ENCODE measurements around the gene SH3RF3. TPM values are rescaled to one million over a fixed set of nuclear protein-coding genes. Genes with fewer than 3 reads are reported as not detected.
A peak's percentile ranks its signal among the peaks of the same experiment; 100 is the strongest.

The SH3RF3 gene
- total RNA-seq, 1 donor from 2014 or later: 7.9 TPM

DNA sequence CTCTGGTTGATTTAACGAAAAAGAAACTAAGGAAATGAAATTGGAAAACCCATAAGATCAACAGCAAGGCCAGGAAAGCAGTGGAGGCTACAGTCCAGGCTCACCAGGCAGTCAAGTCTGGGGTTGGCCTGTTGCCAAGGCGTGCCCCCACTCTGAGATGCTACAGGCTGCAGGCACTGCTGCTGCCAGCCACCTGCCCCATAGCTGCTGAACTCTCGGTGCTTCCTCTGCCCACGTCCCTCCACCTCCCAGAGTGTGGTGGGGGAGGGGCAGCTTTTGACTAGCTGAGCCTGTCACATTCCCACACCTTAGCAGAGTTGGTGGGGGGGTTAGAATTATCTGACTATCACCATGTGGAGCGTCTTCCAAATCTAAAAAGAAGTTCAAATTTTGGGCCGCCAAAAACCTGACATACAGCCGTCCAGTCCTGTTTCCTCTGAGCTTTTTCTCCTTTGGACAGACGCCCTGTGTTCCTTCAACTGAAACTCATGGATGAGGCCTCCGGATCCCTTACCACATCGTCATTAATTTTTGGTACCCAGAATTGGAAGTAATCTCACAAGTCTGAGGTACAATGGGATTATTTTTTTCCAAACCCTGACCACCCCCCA is 3.9 kb upstream of the SH3RF3 start:
- Histone ChIP-seq H3K27ac (replicated peaks) (no peak overlapping the region), H3K27me3 (ENCODE audit: low read depth) (peaks cover 26% of the 10 kb centered on the region), H3K36me3 (no peaks in the 10 kb centered on the region), H3K4me1 (peaks cover 25% of the 10 kb centered on the region), H3K4me3 (no peak overlapping the region), H3K9me3 (replicated peaks) (no peaks in the 10 kb centered on the region)
- TF ChIP-seq, protein P1, sequence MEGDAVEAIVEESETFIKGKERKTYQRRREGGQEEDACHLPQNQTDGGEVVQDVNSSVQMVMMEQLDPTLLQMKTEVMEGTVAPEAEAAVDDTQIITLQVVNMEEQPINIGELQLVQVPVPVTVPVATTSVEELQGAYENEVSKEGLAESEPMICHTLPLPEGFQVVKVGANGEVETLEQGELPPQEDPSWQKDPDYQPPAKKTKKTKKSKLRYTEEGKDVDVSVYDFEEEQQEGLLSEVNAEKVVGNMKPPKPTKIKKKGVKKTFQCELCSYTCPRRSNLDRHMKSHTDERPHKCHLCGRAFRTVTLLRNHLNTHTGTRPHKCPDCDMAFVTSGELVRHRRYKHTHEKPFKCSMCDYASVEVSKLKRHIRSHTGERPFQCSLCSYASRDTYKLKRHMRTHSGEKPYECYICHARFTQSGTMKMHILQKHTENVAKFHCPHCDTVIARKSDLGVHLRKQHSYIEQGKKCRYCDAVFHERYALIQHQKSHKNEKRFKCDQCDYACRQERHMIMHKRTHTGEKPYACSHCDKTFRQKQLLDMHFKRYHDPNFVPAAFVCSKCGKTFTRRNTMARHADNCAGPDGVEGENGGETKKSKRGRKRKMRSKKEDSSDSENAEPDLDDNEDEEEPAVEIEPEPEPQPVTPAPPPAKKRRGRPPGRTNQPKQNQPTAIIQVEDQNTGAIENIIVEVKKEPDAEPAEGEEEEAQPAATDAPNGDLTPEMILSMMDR (IDR thresholded peaks at IDR 0.05; ENCODE audit: borderline replicate concordance): no peak
- intact Hi-C loops (cut with micrococcal nuclease): loop anchor here (5.0 kb wide), 1 partner anchor 387 kb away; no protein-coding TSS in a partner anchor
- DNase-seq: no peak

DNA sequence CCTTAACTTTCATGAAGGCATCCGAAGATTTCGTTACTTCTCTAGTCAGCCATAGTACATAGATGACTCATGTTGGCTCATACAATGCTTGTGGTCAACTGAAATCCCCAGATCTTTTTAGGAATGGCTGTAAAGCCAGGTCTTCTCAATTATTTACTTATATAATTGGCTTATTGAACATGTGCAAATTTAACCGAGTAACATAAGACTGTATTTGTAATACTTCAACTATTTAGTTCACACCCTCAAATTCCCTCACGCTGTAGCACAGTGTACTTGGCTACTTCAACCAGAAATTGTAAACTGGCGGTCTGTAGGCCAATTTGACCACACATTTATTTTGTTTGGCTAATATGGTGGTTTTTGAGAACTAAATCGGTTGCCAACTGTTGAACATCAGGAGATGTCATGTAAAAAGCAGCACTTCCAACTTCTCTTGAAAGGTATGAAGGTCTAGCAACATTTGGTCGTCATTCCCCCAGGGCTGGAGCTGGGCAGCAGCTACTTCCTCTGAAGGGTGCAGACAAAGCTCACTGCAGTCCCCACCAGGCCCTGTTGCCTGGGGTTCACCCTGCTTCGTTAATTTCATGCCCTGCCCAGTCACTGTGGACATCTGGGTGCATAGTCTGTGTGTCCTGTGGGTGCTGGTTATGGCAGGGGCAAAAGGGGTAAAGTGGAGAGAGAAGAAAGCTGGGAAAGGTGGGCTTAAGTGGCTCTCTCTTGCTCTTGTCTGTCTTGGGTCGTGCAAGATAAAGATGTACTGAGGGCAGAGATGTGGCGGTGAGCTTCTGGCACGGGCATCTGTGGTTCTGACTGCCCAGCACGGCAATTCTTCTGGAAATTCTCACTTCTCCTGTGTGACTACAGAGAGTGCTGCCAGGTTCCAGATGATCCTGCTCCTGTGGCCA is 3.2 kb upstream of the SH3RF3 start:
- TF ChIP-seq, protein P1 (IDR thresholded peaks at IDR 0.05; ENCODE audit: borderline replicate concordance): no peak
- Histone ChIP-seq H3K9me3 (replicated peaks) (no peaks in the 10 kb centered on the region), H3K27ac (replicated peaks) (no peak overlapping the region), H3K36me3 (no peaks in the 10 kb centered on the region), H3K4me3 (no peak overlapping the region), H3K4me1 (peaks cover 32% of the 10 kb centered on the region), H3K27me3 (ENCODE audit: low read depth) (peaks cover 19% of the 10 kb centered on the region)
- no peak for DNase-seq
- intact Hi-C loops (cut with micrococcal nuclease): loop anchor here (5.0 kb wide), 1 partner anchor 386 kb away; no protein-coding TSS in a partner anchor

GRCh38 chr2:109126501-109126860 is 2.5 kb upstream of the SH3RF3 start:
- intact Hi-C loops (cut with micrococcal nuclease): loop anchor here (5.0 kb wide), 1 partner anchor 386 kb away; no protein-coding TSS in a partner anchor
- TF ChIP-seq, protein P1 (IDR thresholded peaks at IDR 0.05; ENCODE audit: borderline replicate concordance): no peak
- H3K9me3 ChIP-seq (replicated peaks): no peaks in the 10 kb centered on the region
- H3K4me1 ChIP-seq: peaks cover 39% of the 10 kb centered on the region
- no peak for DNase-seq
- H3K36me3 ChIP-seq: no peaks in the 10 kb centered on the region
- H3K4me3 ChIP-seq: no peak overlapping the region
- H3K27ac ChIP-seq (replicated peaks): no peak overlapping the region
- H3K27me3 ChIP-seq (ENCODE audit: low read depth): peaks cover 17% of the 10 kb centered on the region

DNA sequence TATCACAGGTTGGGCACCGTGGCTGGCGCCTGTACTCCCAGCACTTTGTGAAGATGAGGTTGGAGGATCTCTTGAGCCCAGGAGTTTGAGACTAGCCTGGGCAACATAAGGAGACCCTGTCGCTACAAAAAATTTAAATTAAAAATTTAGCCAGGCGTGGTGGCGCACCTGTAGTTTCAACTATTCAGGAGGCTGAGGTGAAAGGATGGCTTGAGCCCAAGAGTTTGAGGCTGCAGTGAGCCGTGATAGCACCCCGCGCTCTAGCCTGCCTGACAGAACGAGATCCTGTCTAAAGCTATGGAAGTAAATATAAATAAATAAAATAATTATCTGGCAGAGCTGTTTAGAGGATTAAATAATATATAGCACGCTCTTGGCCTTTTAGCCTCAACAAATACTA is 1.4 kb upstream of the SH3RF3 start:
- Histone ChIP-seq H3K4me1 (peaks cover 44% of the 10 kb centered on the region), H3K36me3 (no peaks in the 10 kb centered on the region), H3K4me3 (peak overlapping the region; percentile 85), H3K9me3 (replicated peaks) (no peaks in the 10 kb centered on the region), H3K27me3 (ENCODE audit: low read depth) (peaks cover 9% of the 10 kb centered on the region), H3K27ac (replicated peaks) (no peak overlapping the region)
- TF ChIP-seq, protein P1 (IDR thresholded peaks at IDR 0.05; ENCODE audit: borderline replicate concordance): no peak
- intact Hi-C loops (cut with micrococcal nuclease): loop anchor here (5.0 kb wide), 1 partner anchor 385 kb away; no protein-coding TSS in a partner anchor
- no peak for DNase-seq

DNA sequence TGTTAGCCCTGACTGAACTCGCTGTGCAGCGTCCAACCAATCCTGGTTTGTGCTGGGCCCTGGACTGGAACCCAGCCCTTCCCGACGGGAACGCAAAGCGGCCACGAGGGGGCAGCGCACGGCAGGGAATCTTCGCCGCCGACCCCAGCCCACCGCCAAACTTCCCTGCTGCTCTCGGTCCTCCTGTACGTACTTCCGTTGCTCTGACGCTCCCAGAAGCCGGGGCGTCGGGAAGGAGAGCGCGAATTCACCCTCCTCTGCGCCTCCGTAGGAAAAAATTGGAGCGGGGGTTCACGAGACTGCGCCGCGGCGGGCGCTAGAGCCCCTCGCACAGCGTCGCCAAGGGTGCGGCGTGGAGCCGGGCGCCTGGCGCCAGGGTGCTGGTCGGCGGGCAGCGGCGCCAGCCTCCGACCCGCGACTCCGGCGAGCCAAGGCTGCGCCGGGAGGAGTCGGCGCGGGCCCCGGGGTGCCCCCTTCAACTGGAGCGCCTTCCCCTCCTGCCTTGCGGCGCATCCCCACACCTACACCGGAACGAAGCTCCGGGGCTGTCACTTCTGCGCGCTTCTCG is 873 bp upstream of the SH3RF3 start:
- Histone ChIP-seq H3K36me3 (no peaks in the 10 kb centered on the region), H3K4me3 (peak overlapping the region; percentile 85), H3K4me1 (peaks cover 44% of the 10 kb centered on the region), H3K27ac (replicated peaks) (peak overlapping the region; percentile 87), H3K9me3 (replicated peaks) (no peaks in the 10 kb centered on the region), H3K27me3 (ENCODE audit: low read depth) (peaks cover 4% of the 10 kb centered on the region)
- TF ChIP-seq, protein P1 (IDR thresholded peaks at IDR 0.05; ENCODE audit: borderline replicate concordance): peak; percentile 95
- peak; percentile 81 for DNase-seq
- intact Hi-C loops (cut with micrococcal nuclease): loop anchor here (5.0 kb wide), 1 partner anchor 384 kb away; no protein-coding TSS in a partner anchor

Measured in left ventricle myocardium inferior (tissue), 1 donor.